ENCODE data around the gene ADGRB2. TPM values are rescaled to one million over a fixed set of nuclear protein-coding genes. Genes with fewer than 3 reads are reported as not detected.

The ADGRB2 gene
- total RNA-seq, 1 experiment from 2014 or later: 15.6 TPM

DNA sequence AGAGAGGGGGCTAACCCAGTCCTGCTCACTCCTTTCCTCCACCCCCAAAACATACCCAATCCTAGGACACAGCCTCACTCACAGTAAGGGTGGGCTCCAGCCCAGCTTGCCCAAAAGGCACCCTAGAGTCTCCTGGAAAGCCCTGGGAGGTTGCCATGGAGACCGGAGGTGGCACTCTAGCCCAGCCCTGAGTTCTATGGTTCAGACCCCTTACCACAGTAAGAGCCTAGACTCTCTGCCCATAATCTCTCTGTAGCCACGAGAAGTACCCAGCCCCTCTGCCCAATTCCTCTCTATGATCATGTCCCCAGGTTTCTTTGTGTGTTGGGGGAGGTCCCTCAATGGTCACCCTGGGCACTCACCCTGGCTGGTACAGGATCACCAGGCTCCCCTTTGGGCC, 74.8 kb downstream of the ADGRB2 start:
- POLR2A ChIA-PET (ENCODE audit: unreplicated experiment): interaction anchor here (0.6 kb wide), 1 partner anchor 23 kb away, joined by 3 read pairs; no protein-coding TSS in a partner anchor
- no peak overlapping the region; the same call in 1 of the 2 replicates for H3K4me3 ChIP-seq
- BruUV-seq (replicated peaks): no TSS peak
- H3K4me1 ChIP-seq (replicated peaks; ENCODE audit: insufficient read depth): peaks cover 42% of the 10 kb centered on the region
- no peaks in the 10 kb centered on the region for H4K20me1 ChIP-seq (ENCODE audit: insufficient read depth)
- H3K4me2 ChIP-seq: peak overlapping the region; percentile 57
- peak overlapping the region; percentile 25; the same call in 1 of the 2 replicates for H3K27ac ChIP-seq
- H2AFZ ChIP-seq: no peak overlapping the region
- no peaks in the 10 kb centered on the region for H3K9me2 ChIP-seq (ENCODE audit: insufficient read depth)
- H3K79me2 ChIP-seq (ENCODE audit: low read depth): no peaks in the 10 kb centered on the region
- CTCF ChIA-PET: interaction anchor here (0.6 kb wide), 1 partner anchor 495 kb away, joined by 4 read pairs; no protein-coding TSS in a partner anchor
- no peak for TF ChIP-seq EZH2 (IDR thresholded peaks at IDR 0.05; ENCODE audit: low read depth)
- TF ChIP-seq, protein P1, sequence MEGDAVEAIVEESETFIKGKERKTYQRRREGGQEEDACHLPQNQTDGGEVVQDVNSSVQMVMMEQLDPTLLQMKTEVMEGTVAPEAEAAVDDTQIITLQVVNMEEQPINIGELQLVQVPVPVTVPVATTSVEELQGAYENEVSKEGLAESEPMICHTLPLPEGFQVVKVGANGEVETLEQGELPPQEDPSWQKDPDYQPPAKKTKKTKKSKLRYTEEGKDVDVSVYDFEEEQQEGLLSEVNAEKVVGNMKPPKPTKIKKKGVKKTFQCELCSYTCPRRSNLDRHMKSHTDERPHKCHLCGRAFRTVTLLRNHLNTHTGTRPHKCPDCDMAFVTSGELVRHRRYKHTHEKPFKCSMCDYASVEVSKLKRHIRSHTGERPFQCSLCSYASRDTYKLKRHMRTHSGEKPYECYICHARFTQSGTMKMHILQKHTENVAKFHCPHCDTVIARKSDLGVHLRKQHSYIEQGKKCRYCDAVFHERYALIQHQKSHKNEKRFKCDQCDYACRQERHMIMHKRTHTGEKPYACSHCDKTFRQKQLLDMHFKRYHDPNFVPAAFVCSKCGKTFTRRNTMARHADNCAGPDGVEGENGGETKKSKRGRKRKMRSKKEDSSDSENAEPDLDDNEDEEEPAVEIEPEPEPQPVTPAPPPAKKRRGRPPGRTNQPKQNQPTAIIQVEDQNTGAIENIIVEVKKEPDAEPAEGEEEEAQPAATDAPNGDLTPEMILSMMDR (conservative IDR thresholded peaks at IDR 0.05): no peak
- peaks cover 30% of the 10 kb centered on the region; the same call in 1 of the 2 replicates for H3F3A ChIP-seq (ENCODE audit: insufficient read depth, low read depth)
- no peaks in the 10 kb centered on the region for H3K9me3 ChIP-seq (ENCODE audit: insufficient read depth, low read depth)
- no peak for DNase-seq
- no peaks in the 10 kb centered on the region for H3K36me3 ChIP-seq (ENCODE audit: low read depth)
- no peaks in the 10 kb centered on the region for H3K27me3 ChIP-seq (ENCODE audit: insufficient read depth, low read depth)
- intact Hi-C loops (cut with micrococcal nuclease; ENCODE audit: unreplicated experiment): no loop called here

DNA sequence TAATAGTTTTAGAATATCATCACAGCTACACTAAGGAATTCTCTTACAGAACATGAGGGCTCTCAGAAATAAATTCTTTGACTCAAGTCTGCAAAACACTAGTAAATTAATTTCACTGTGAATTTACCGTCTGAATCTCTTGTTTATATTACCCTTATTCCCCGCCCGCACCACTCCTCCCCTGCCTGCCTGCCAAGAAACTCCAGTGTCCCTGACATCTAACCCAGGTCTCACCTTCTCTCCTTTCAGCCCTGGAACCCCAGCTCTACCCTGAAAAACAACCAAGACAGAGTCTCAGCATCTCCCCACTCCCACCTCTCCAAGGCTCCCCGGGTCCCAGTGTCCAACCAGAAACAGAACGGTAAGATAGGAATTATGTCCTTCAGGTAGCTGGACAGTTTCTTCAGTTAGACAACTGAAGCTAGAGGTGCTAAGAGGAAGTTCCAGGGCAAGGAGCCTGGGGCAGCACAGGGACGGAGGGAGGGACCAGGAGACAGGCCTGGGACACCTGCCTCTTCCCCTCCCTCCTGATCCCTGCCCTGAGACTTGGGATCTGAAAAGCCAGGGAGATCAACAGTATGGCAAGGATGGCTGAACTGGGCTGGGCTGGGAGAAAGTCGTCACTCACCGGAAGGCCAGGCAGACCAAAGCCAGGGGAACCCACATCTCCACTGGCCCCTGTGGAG, 75.8 kb downstream of the ADGRB2 start:
- POLR2A ChIA-PET (ENCODE audit: unreplicated experiment): no interaction called here
- TF ChIP-seq, protein P1 (conservative IDR thresholded peaks at IDR 0.05): no peak
- TF ChIP-seq EZH2 (IDR thresholded peaks at IDR 0.05; ENCODE audit: low read depth): no peak

DNA sequence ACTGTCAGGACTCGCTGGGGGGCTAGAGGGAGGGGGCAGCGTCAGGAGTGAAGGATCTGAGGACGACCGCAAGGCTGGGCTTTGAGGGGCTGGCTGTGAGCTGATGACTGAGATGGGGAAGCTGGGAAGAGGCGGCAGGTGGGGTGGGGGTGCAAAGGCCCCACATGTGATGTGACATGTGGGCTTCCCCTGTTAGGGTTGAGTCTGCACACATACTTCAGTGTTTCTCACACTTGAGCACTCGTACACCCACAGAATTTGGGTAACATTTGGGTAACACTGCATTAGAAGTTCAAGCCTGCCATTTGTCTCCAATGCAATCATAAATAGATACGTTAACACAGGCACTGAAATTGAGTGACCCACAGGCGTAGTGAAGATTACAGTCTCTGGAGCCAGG, 76.5 kb downstream of the ADGRB2 start:
- Histone ChIP-seq H2AFZ (no peak overlapping the region), H3K36me3 (ENCODE audit: low read depth) (no peaks in the 10 kb centered on the region), H3K27me3 (ENCODE audit: insufficient read depth, low read depth) (no peaks in the 10 kb centered on the region), H3K9me3 (ENCODE audit: insufficient read depth, low read depth) (no peaks in the 10 kb centered on the region), H3K9me2 (ENCODE audit: insufficient read depth) (no peaks in the 10 kb centered on the region), H3K4me1 (replicated peaks; ENCODE audit: insufficient read depth) (peaks cover 42% of the 10 kb centered on the region), H3F3A (ENCODE audit: insufficient read depth, low read depth) (peaks cover 18% of the 10 kb centered on the region; the same call in 1 of the 2 replicates), H4K20me1 (ENCODE audit: insufficient read depth) (no peaks in the 10 kb centered on the region), H3K4me3 (no peak overlapping the region), H3K4me2 (no peak overlapping the region), H3K27ac (no peak overlapping the region), H3K79me2 (ENCODE audit: low read depth) (no peaks in the 10 kb centered on the region)
- no TSS peak for BruUV-seq (replicated peaks)
- ChIA-PET CTCF (no interaction called here), POLR2A (ENCODE audit: unreplicated experiment) (interaction anchor here (0.6 kb wide), 1 partner anchor 355 kb away, joined by 4 read pairs; no protein-coding TSS in a partner anchor)
- intact Hi-C loops (cut with micrococcal nuclease; ENCODE audit: unreplicated experiment): no loop called here
- no peak for DNase-seq
- TF ChIP-seq, protein P1 (conservative IDR thresholded peaks at IDR 0.05): no peak
- TF ChIP-seq EZH2 (IDR thresholded peaks at IDR 0.05; ENCODE audit: low read depth): no peak

More for the DNA sequence above, 75.8 kb downstream of the ADGRB2 start:
- Histone ChIP-seq H3K4me2 (0 out of 2 replicates have a peak overlapping the region, but pooled peaks have one; percentile 14), H3K9me2 (ENCODE audit: insufficient read depth) (no peaks in the 10 kb centered on the region), H3K36me3 (ENCODE audit: low read depth) (no peaks in the 10 kb centered on the region), H4K20me1 (ENCODE audit: insufficient read depth) (no peaks in the 10 kb centered on the region), H2AFZ (no peak overlapping the region), H3K79me2 (ENCODE audit: low read depth) (no peaks in the 10 kb centered on the region), H3K4me3 (no peak overlapping the region), H3K4me1 (replicated peaks; ENCODE audit: insufficient read depth) (peaks cover 42% of the 10 kb centered on the region), H3F3A (ENCODE audit: insufficient read depth, low read depth) (peaks cover 20% of the 10 kb centered on the region; the same call in 1 of the 2 replicates), H3K27ac (no peak overlapping the region), H3K27me3 (ENCODE audit: insufficient read depth, low read depth) (no peaks in the 10 kb centered on the region), H3K9me3 (ENCODE audit: insufficient read depth, low read depth) (no peaks in the 10 kb centered on the region)
- no peak for DNase-seq
- CTCF ChIA-PET: no interaction called here
- BruUV-seq (replicated peaks): no TSS peak
- intact Hi-C loops (cut with micrococcal nuclease; ENCODE audit: unreplicated experiment): no loop called here
